HL-60/S4 treated with retinoic acid at 250 ng/mL for 4 days and 3 days (cell line): ENCODE results near the gene PIKFYVE.
"Not testable (repeated sequence)": the region's sequence is repeated elsewhere in the genome, so short reads cannot be mapped to it uniquely, and the experiment has no call there.

Experiments used
- in situ Hi-C: fragments of 300-500 bp; cut with MboI; formaldehyde crosslinking; loops from 2 replicates; pipeline ENCODE4 v1.7.0; 2022; ENCODE audit warnings: low sequenced_read_pairs

The PIKFYVE gene

GRCh38 chr2:208296610-208297009 is 30.6 kb downstream of the PIKFYVE start:
- in situ Hi-C loops, result no loop called here

GRCh38 chr2:208297961-208298360 is 31.9 kb downstream of the PIKFYVE start:
- in situ Hi-C loops, result no loop called here

DNA sequence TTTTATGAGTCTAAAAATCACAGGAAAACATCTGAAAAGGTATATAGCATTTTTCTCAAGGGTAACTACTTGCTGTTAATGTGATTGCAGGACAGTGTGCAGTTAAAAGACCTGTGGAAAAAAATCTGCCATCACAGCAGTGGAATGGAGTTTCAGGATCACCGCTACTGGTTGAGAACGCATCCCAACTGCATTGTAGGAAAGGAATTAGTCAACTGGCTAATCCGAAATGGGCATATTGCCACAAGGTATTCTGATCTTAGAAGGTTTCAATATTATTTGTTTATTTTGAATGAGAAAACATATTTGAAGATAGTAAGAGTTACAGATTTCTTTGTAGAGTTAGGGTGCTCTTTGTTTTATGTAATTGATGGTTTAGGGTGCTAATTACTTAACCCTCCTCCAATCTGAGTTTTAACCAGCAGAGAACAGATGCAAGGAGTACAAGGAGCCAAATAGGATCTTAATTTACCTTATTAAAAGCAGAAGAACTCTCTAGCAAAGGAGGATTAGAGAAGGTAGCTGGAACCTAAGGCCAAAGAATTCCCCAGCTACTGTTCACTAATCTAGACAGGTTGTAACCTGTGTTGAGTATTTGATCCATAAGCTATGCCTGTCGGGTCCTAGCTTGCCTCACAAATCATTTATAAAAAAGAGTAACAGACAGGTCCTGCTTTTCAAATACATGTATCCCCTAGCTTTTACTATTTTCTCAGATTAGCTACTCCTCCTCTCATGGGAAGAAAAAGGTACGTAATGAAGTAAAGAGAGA is 35.0 kb downstream of the PIKFYVE start:
- in situ Hi-C loops, result no loop called here

GRCh38 chr2:208304157-208304556 is 38.1 kb downstream of the PIKFYVE start:
- in situ Hi-C loops, result no loop called here

DNA sequence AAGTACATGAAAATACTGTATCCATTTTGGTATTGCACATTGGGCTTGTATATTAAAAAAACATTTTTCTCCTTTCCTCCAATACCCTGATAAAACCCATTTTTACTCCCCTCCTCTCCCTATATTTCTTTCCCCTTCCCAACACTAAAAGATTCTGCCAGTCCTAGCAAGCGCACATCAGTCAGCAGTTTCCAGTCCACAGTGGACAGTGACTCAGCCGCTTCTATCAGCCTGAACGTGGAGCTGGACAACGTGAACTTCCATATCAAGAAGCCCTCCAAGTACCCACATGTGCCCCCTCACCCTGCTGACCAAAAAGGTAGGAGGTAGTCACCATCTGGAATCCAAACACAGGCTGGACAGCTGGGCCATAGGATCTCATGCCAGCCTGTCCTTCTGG is 38.6 kb downstream of the PIKFYVE start:
- in situ Hi-C loops, result no loop called here

DNA sequence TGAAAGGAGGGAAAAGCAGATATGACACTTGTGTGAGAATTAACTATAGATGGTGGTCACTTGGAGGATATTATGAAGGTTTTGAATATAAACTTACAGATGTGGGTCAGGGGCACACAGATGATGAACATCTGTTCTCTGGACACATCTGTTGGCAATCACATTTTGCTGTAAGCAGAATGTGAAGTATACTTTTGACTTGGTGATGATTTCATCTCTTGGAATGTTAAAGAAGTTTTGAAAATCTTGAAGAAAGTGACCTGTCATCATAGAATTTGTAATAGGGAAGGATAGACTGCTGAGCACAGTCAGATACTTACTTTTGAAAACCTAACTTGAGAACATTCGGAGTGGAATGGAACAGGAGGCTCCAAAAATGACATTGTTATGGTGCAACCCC is 40.2 kb downstream of the PIKFYVE start:
- in situ Hi-C loops, result no loop called here

- in situ Hi-C loops, result no loop called here
Observed at GRCh38 chr2:208311321-208311720, 45.3 kb downstream of the PIKFYVE start.

DNA sequence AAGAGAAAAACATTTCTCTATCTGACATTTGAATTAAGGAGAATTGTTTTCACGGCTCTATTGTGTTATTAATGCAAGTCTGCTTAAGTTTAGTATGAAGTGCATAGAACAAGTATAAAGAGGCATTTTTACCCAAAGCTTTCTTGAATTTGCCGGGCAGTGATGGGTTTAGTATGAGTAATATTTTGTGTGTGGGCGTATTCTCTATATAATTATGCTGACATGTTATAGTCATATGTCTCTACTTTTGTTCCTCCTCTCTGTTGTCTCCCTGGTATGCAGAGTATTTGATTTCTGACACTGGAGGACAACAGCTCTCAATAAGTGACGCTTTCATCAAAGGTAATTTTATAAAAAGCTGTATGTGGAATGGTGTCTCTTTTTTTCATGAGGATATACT is 45.9 kb downstream of the PIKFYVE start:
- in situ Hi-C loops, result no loop called here

- in situ Hi-C loops, result no loop called here
Observed at GRCh38 chr2:208315081-208315788, 49.2 kb downstream of the PIKFYVE start.

- in situ Hi-C loops, result no loop called here
Observed at GRCh38 chr2:208318127-208318526, 52.1 kb downstream of the PIKFYVE start.

DNA sequence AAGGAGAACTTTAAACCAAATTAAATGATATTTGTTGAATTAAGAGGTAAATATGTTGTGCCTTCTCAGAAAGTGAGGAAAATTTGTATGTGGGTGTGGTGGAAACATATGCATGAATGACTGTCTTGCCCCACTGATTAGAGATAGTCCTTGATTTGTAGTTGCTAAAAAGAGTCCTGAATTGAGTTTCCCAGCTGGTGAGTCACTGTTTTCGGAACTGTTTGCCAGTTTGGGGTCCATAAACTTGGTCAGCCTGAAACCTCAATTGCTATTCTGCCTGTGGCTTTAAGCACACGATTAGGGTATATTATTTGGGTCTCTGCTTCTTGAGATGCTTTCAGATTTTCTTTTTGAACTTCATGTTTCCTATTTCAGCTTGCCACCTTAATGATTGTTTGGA is 53.3 kb downstream of the PIKFYVE start:
- in situ Hi-C loops, result no loop called here

DNA sequence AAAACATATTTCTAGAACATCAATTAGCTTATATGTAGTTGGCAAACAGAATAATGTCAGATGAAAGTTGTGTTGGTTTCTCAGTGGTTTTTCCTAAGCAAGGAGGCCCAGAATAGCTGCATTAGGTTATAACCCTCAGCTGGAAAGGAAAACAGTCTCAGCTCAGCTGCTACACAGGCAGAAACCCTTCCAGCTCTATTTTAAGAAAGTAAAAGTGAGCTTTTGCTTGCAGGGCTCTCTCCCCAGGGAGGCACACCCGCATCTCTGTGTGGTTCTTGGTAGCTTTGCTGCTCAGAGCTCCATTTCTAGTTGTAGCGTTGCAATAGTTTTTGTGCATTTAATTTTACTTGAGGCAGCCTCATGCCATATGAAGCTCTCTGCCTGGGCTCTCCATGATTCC is 54.6 kb downstream of the PIKFYVE start:
- in situ Hi-C loops, result no loop called here

GRCh38 chr2:208326016-208326415 is 60.0 kb downstream of the PIKFYVE start:
- in situ Hi-C loops, result no loop called here

- in situ Hi-C loops, result no loop called here
Observed at GRCh38 chr2:208329485-208329884, 63.4 kb downstream of the PIKFYVE start.

- in situ Hi-C loops, result no loop called here
Observed at GRCh38 chr2:208334230-208334629, 68.2 kb downstream of the PIKFYVE start.

- in situ Hi-C loops, result no loop called here
Observed at GRCh38 chr2:208346756-208347155, 80.7 kb downstream of the PIKFYVE start.

DNA sequence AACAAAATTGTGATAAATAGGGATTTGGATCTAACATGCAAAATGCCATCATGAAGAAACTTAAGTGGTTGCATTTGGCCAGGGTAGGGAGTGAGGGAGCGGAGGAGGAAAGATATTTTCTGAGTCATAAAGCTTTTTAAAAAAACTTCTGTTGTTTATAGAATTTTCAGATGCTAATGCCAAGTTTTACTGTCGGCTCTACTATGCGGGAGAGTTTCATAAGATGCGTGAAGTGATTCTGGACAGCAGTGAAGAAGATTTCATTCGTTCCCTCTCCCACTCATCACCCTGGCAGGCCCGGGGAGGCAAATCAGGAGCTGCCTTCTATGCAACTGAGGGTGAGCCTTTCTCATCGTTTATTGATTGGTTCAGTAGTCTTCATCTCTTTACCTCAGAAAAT is 84.6 kb downstream of the PIKFYVE start:
- in situ Hi-C loops, result no loop called here

DNA sequence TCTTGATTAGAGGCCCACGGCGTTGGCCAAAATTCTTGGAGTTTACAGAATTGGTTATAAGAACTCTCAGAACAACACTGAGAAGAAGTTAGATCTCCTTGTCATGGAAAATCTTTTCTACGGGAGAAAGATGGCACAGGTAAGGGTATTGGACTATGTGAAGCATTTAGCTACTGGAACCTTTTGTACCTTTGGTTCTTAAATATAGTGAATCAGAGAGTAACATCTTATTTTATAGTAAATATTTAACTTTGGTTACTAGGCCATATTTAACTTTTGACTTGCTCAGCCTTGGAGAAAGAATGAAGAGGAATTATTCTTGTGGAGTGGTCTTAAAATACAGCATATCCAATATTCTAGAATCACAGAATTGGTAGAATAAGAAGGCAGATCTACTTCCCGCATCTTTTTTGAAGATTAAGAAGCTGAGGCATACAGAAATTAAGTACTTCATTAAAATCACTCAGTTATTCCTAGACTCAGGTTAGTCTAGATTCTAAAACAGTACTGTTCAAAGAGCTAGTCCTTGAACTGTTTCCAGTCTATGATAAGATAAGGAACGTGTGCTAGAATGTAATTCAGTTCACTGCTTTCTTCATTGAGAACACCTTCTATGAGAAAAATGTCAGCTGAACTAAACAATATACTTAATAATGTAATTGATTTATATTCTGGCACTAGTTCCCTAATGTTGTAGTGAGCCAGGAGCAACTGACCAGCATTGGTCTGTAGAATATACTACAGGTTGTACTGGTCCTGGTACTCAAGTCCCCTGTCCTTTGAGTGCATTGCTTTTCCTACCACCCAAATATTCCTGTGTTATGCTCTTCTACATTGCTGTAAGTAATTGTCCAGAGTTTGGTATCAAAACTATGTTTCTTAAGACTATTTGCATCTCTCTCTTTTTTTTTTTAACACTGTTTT is 86.9 kb downstream of the PIKFYVE start:
- in situ Hi-C loops, result no loop called here

DNA sequence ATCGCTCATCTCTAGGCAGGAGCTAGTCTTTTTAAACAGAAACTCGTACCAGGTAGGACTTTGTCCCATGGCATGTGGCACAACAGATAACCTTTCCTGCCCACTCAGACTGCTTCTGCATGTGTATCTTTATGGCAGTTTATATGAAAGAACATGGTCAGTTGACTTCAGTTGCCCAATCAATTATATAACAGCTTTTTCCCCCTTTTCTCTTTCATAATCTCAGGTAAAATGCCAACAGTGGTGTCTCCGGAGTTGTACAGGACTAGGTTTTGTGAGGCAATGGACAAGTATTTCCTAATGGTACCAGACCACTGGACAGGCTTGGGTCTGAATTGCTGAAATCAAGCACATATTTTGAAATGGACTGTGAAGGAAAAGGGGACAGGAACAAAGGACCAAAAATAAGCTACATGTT is 88.9 kb downstream of the PIKFYVE start:
- in situ Hi-C loops, result no loop called here

DNA sequence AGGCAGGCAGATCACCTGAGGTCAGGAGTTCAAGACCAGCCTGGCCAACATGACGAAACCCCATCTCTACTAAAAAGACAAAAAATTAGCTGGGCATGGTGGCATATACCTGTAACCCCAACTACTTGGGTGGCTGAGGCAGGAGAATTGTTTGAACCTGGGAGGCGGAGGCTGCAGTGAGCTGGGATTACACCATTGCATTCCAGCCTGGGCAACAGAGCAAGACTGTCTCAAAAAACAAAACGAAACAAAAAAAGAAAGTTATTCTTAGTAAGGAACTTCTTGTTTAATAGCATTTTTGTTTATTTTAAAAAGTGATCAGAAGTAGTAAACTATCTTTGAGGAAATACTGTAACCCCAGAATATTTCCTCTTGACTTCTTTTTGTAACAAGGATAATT is 90.4 kb downstream of the PIKFYVE start:
- in situ Hi-C loops, result not testable (repeated sequence)

DNA sequence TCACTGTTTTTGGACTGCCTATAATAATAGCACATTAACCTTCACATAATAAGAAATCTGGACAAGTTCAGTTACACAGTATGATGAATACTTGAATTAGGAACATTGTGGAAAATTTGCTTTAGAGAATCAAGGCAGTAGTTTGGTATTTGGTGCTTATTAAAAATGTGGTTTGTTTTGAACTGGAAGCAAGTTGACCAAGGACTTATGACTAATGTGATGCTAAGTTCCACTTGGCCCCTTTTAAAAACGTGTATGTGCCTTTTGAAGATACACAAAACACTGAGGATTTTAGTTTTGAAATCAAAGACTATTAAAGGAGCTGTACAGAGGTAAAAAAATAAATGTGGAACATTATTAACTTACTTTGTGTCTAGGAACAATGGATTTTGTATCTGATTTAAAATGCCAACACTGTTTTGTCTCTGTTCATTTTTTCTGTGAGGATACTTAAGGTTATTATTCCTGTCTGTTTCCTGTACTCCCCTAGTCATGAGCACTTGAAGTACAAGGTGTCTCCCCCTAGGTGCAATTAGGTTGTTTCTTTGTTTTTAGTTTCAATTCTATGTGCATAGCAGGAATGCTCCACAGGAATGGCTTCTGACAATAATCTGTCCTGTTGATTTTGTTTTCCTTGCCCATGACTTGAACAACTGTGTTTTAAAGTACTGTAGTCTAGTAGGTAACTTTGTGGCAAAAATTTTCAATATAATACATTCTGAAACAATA is 91.0 kb downstream of the PIKFYVE start:
- in situ Hi-C loops, result no loop called here
